ENCODE data around the gene RNGTT. TPM values are rescaled to one million over a fixed set of nuclear protein-coding genes. Genes with fewer than 3 reads are reported as not detected.
"Not testable (repeated sequence)": the region's sequence is repeated elsewhere in the genome, so short reads cannot be mapped to it uniquely, and the experiment has no call there.

Gene RNGTT
- total and polyA plus RNA-seq, 9 donors = 7.5 to 16.4 (median 10.5) TPM

GRCh38 chr6:88914180-88914579 is 49.2 kb downstream of the RNGTT start:
- 80% methylated on average over 1 of the region's 4 CpGs for WGBS (ENCODE audit: insufficient coverage)
- H3K27me3 ChIP-seq (ENCODE audit: control insufficient read depth, insufficient read depth, low read length) = no peaks in the 10 kb centered on the region
- H3K36me3 ChIP-seq (ENCODE audit: control insufficient read depth, insufficient read depth, low read length) = no peaks in the 10 kb centered on the region
- H3K27ac ChIP-seq (ENCODE audit: low read length) = no peak overlapping the region
- no peak overlapping the region for H3K4me3 ChIP-seq (ENCODE audit: low read length)
- no peaks in the 10 kb centered on the region for H3K4me1 ChIP-seq (ENCODE audit: control insufficient read depth, insufficient read depth, low read length)
- no peak for DNase-seq
- peaks cover 3% of the 10 kb centered on the region for H3K9me3 ChIP-seq (replicated peaks; ENCODE audit: control insufficient read depth, low read depth, low read length)

- WGBS (ENCODE audit: insufficient coverage) = 60% methylated on average over 1 of the region's 3 CpGs
- Histone ChIP-seq H3K4me1 (ENCODE audit: control insufficient read depth, insufficient read depth, low read length) (no peaks in the 10 kb centered on the region), H3K4me3 (ENCODE audit: low read length) (no peak overlapping the region), H3K9me3 (replicated peaks; ENCODE audit: control insufficient read depth, low read depth, low read length) (peaks cover 3% of the 10 kb centered on the region), H3K27me3 (ENCODE audit: control insufficient read depth, insufficient read depth, low read length) (no peaks in the 10 kb centered on the region), H3K36me3 (ENCODE audit: control insufficient read depth, insufficient read depth, low read length) (no peaks in the 10 kb centered on the region), H3K27ac (ENCODE audit: low read length) (no peak overlapping the region)
- no peak for DNase-seq
These were observed 49.9 kb downstream of the RNGTT start for GRCh38 chr6:88913471-88913870.

GRCh38 chr6:88910922-88911778 is 52.3 kb downstream of the RNGTT start:
- Histone ChIP-seq H3K9me3 (replicated peaks; ENCODE audit: control insufficient read depth, low read depth, low read length) (peaks cover 3% of the 10 kb centered on the region), H3K4me1 (ENCODE audit: control insufficient read depth, insufficient read depth, low read length) (no peaks in the 10 kb centered on the region), H3K27ac (ENCODE audit: low read length) (no peak overlapping the region), H3K4me3 (ENCODE audit: low read length) (no peak overlapping the region), H3K36me3 (ENCODE audit: control insufficient read depth, insufficient read depth, low read length) (no peaks in the 10 kb centered on the region), H3K27me3 (ENCODE audit: control insufficient read depth, insufficient read depth, low read length) (no peaks in the 10 kb centered on the region)
- no peak for DNase-seq
- WGBS (ENCODE audit: insufficient coverage) = no CpG with 5 or more reads among the region's 7 CpGs

GRCh38 chr6:88908598-88909548 is 54.5 kb downstream of the RNGTT start:
- Histone ChIP-seq H3K9me3 (replicated peaks; ENCODE audit: control insufficient read depth, low read depth, low read length) (no peaks in the 10 kb centered on the region), H3K27ac (ENCODE audit: low read length) (no peak overlapping the region), H3K36me3 (ENCODE audit: control insufficient read depth, insufficient read depth, low read length) (peaks cover 5% of the 10 kb centered on the region), H3K4me1 (ENCODE audit: control insufficient read depth, insufficient read depth, low read length) (no peaks in the 10 kb centered on the region), H3K27me3 (ENCODE audit: control insufficient read depth, insufficient read depth, low read length) (no peaks in the 10 kb centered on the region), H3K4me3 (ENCODE audit: low read length) (no peak overlapping the region)
- no peak for DNase-seq
- WGBS (ENCODE audit: insufficient coverage) = 86% methylated on average over 8 of the region's 9 CpGs

- not testable (repeated sequence) for H3K36me3 ChIP-seq (ENCODE audit: control insufficient read depth, insufficient read depth, low read length); H3K9me3 ChIP-seq (replicated peaks; ENCODE audit: control insufficient read depth, low read depth, low read length); H3K27ac ChIP-seq (ENCODE audit: low read length); H3K4me1 ChIP-seq (ENCODE audit: control insufficient read depth, insufficient read depth, low read length); H3K27me3 ChIP-seq (ENCODE audit: control insufficient read depth, insufficient read depth, low read length); DNase-seq; H3K4me3 ChIP-seq (ENCODE audit: low read length)
- 60% methylated on average over 1 of the region's 2 CpGs for WGBS (ENCODE audit: insufficient coverage)
These were observed 56.3 kb downstream of the RNGTT start for GRCh38 chr6:88907148-88907547.

- WGBS (ENCODE audit: insufficient coverage) = no CpG with 5 or more reads among the region's 2 CpGs
- H3K4me3 ChIP-seq (ENCODE audit: low read length) = no peak overlapping the region
- no peak overlapping the region for H3K27ac ChIP-seq (ENCODE audit: low read length)
- no peaks in the 10 kb centered on the region for H3K4me1 ChIP-seq (ENCODE audit: control insufficient read depth, insufficient read depth, low read length)
- no peaks in the 10 kb centered on the region for H3K9me3 ChIP-seq (replicated peaks; ENCODE audit: control insufficient read depth, low read depth, low read length)
- no peaks in the 10 kb centered on the region for H3K27me3 ChIP-seq (ENCODE audit: control insufficient read depth, insufficient read depth, low read length)
- H3K36me3 ChIP-seq (ENCODE audit: control insufficient read depth, insufficient read depth, low read length) = peaks cover 5% of the 10 kb centered on the region
- DNase-seq = no peak
These were observed 63.7 kb downstream of the RNGTT start for GRCh38 chr6:88899569-88900316.

- H3K4me3 ChIP-seq (ENCODE audit: low read length) = no peak overlapping the region
- no peaks in the 10 kb centered on the region for H3K27me3 ChIP-seq (ENCODE audit: control insufficient read depth, insufficient read depth, low read length)
- no peaks in the 10 kb centered on the region for H3K4me1 ChIP-seq (ENCODE audit: control insufficient read depth, insufficient read depth, low read length)
- WGBS (ENCODE audit: insufficient coverage) = 100% methylated on average over 2 of the region's 2 CpGs
- H3K36me3 ChIP-seq (ENCODE audit: control insufficient read depth, insufficient read depth, low read length) = no peaks in the 10 kb centered on the region
- no peaks in the 10 kb centered on the region for H3K9me3 ChIP-seq (replicated peaks; ENCODE audit: control insufficient read depth, low read depth, low read length)
- no peak for DNase-seq
- no peak overlapping the region for H3K27ac ChIP-seq (ENCODE audit: low read length)
These were observed 67.5 kb downstream of the RNGTT start for GRCh38 chr6:88895911-88896310.

- Histone ChIP-seq H3K27ac (ENCODE audit: low read length) (no peak overlapping the region), H3K9me3 (replicated peaks; ENCODE audit: control insufficient read depth, low read depth, low read length) (no peaks in the 10 kb centered on the region), H3K4me3 (ENCODE audit: low read length) (no peak overlapping the region), H3K27me3 (ENCODE audit: control insufficient read depth, insufficient read depth, low read length) (no peaks in the 10 kb centered on the region), H3K4me1 (ENCODE audit: control insufficient read depth, insufficient read depth, low read length) (no peaks in the 10 kb centered on the region), H3K36me3 (ENCODE audit: control insufficient read depth, insufficient read depth, low read length) (peaks cover 3% of the 10 kb centered on the region)
- DNase-seq = no peak
- WGBS (ENCODE audit: insufficient coverage) = no CpG with 5 or more reads among the region's 5 CpGs
These were observed 72.3 kb downstream of the RNGTT start for GRCh38 chr6:88890860-88891845.

GRCh38 chr6:88890394-88890793 is 73.0 kb downstream of the RNGTT start:
- H3K27ac ChIP-seq (ENCODE audit: low read length) = no peak overlapping the region
- DNase-seq = peak; percentile 92
- no CpG with 5 or more reads among the region's 3 CpGs for WGBS (ENCODE audit: insufficient coverage)
- no peak overlapping the region for H3K4me3 ChIP-seq (ENCODE audit: low read length)
- peaks cover 4% of the 10 kb centered on the region for H3K36me3 ChIP-seq (ENCODE audit: control insufficient read depth, insufficient read depth, low read length)
- H3K9me3 ChIP-seq (replicated peaks; ENCODE audit: control insufficient read depth, low read depth, low read length) = no peaks in the 10 kb centered on the region
- no peaks in the 10 kb centered on the region for H3K4me1 ChIP-seq (ENCODE audit: control insufficient read depth, insufficient read depth, low read length)
- H3K27me3 ChIP-seq (ENCODE audit: control insufficient read depth, insufficient read depth, low read length) = no peaks in the 10 kb centered on the region

Measured in muscle of leg (tissue), 11 donors.